Nephron progenitor cell (in vitro differentiated cells): ENCODE data around the gene RNF167.

ENCODE experiments used
- DNase-seq: peaks from one replicate; pipeline ENCODE4 v3.0.0; 2021
- H3K27ac Mint-ChIP-seq: 2 replicates; pipeline ENCODE4 v1.8.0; 2021; ENCODE audit warnings: mild to moderate bottlenecking, moderate library complexity, mixed read lengths
- H3K27me3 Mint-ChIP-seq: 2 replicates; pipeline ENCODE4 v1.8.0; 2021; ENCODE audit warnings: mild to moderate bottlenecking, low read depth, mixed read lengths; ENCODE audit not compliant: poor library complexity
- H3K36me3 Mint-ChIP-seq: 2 replicates; pipeline ENCODE4 v1.8.0; 2021; ENCODE audit warnings: low read depth, mixed read lengths
- H3K4me1 Mint-ChIP-seq: 2 replicates; pipeline ENCODE4 v1.8.0; 2021; ENCODE audit warnings: mixed read lengths
- H3K4me3 Mint-ChIP-seq: 2 replicates; pipeline ENCODE4 v1.8.0; 2021; ENCODE audit warnings: mild to moderate bottlenecking, moderate library complexity, mixed read lengths
- H3K9me3 Mint-ChIP-seq: 2 replicates; pipeline ENCODE4 v1.8.0; 2021; ENCODE audit warnings: mild to moderate bottlenecking, moderate library complexity, mixed read lengths
- CTCF ChIP-seq: fragments of 200-600 bp; sonication (generic); IDR thresholded peaks from 2 replicates; pipeline ENCODE4 v1.5.0; 2021; ENCODE audit warnings: antibody characterized with exemption

RNF167 gene

GRCh38 chr17:4895121-4895520 is 44.9 kb upstream of the RNF167 start:
- Mint-ChIP-seq H3K4me1 (peaks cover 51% of the 10 kb centered on the region), H3K36me3 (peaks cover 29% of the 10 kb centered on the region), H3K4me3 (no peak overlapping the region), H3K27me3 (peaks cover 11% of the 10 kb centered on the region), H3K27ac (peak overlapping the region; percentile 64), H3K9me3 (no peaks in the 10 kb centered on the region)
- DNase-seq, result no peak
- no peak for TF ChIP-seq CTCF

GRCh38 chr17:4895657-4896331 is 44.3 kb upstream of the RNF167 start:
- Mint-ChIP-seq H3K27ac (peak overlapping the region; percentile 64), H3K9me3 (no peaks in the 10 kb centered on the region), H3K4me1 (peaks cover 51% of the 10 kb centered on the region), H3K36me3 (peaks cover 29% of the 10 kb centered on the region), H3K4me3 (no peak overlapping the region), H3K27me3 (peaks cover 11% of the 10 kb centered on the region)
- DNase-seq, result no peak
- no peak for TF ChIP-seq CTCF

GRCh38 chr17:4896332-4897197 is 43.5 kb upstream of the RNF167 start:
- Mint-ChIP-seq H3K4me1 (peaks cover 48% of the 10 kb centered on the region), H3K36me3 (peaks cover 29% of the 10 kb centered on the region)
- no peak for DNase-seq

GRCh38 chr17:4897198-4897687 is 42.8 kb upstream of the RNF167 start:
- H3K27ac Mint-ChIP-seq, result peak overlapping the region; percentile 17

More at GRCh38 chr17:4896332-4897197, 43.5 kb upstream of the RNF167 start:
- Mint-ChIP-seq H3K27ac (peak overlapping the region; percentile 17), H3K4me3 (no peak overlapping the region), H3K27me3 (peaks cover 11% of the 10 kb centered on the region), H3K9me3 (no peaks in the 10 kb centered on the region)
- no peak for TF ChIP-seq CTCF

GRCh38 chr17:4897785-4898184 is 42.3 kb upstream of the RNF167 start:
- Mint-ChIP-seq H3K27ac (no peak overlapping the region), H3K27me3 (peaks cover 16% of the 10 kb centered on the region), H3K4me1 (peaks cover 46% of the 10 kb centered on the region), H3K4me3 (peak overlapping the region; percentile 68), H3K9me3 (no peaks in the 10 kb centered on the region), H3K36me3 (peaks cover 35% of the 10 kb centered on the region)
- DNase-seq, result no peak
- no peak for TF ChIP-seq CTCF

More at GRCh38 chr17:4897198-4897687, 42.8 kb upstream of the RNF167 start:
- Mint-ChIP-seq H3K27me3 (peaks cover 12% of the 10 kb centered on the region), H3K36me3 (peaks cover 29% of the 10 kb centered on the region), H3K4me3 (no peak overlapping the region), H3K4me1 (peaks cover 46% of the 10 kb centered on the region), H3K9me3 (no peaks in the 10 kb centered on the region)
- no peak for DNase-seq
- TF ChIP-seq CTCF, result no peak
